ENCODE data around the gene DAB2IP. TPM values are rescaled to one million over a fixed set of nuclear protein-coding genes. Genes with fewer than 3 reads are reported as not detected.

DAB2IP gene
- total RNA-seq, 1 experiment from 2014 or later: 15.2 TPM

DNA sequence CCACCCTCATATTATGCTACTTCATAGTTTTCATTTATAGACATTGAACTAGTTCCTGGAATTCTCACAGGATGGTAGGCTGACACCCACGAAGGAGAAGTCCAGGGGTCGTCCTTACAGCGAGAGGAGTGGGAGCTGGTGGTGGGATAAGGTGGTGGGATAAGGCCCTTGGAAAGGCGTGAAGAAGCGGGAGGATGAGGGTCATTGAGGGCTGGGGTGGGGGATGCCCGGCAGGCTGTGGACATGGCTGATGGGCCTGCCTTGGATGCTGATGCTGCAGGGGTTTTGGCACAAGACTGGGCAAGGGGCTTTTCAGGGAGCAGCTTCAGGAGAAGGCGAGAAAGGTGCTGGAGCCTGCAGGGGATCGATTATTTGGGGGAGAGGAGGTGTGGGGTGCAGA is 9.4 kb downstream of the DAB2IP start:
- Histone ChIP-seq H3K4me2 (ENCODE audit: low read length) (no peak overlapping the region), H3K9ac (ENCODE audit: low read length) (no peak overlapping the region), H4K20me1 (ENCODE audit: low read length) (no peaks in the 10 kb centered on the region), H3K27me3 (ENCODE audit: low read length) (no peaks in the 10 kb centered on the region), H3K9me3 (ENCODE audit: low read length) (no peaks in the 10 kb centered on the region), H3K79me2 (ENCODE audit: low read length) (no peaks in the 10 kb centered on the region), H3F3A (ENCODE audit: low read length, unreplicated experiment) (no peaks in the 10 kb centered on the region), H3K9me2 (replicated peaks; ENCODE audit: low read length) (no peaks in the 10 kb centered on the region), H3K27ac (ENCODE audit: low read length) (no peak overlapping the region), H3K36me3 (ENCODE audit: low read depth, low read length) (no peaks in the 10 kb centered on the region), H3K4me3 (ENCODE audit: low read length) (no peak overlapping the region), H2AFZ (ENCODE audit: low read length) (no peak overlapping the region), H3K4me1 (ENCODE audit: insufficient read depth, low read length) (no peaks in the 10 kb centered on the region)
- ChIA-PET CTCF (no interaction called here), POLR2A (ENCODE audit: unreplicated experiment) (no interaction called here)
- DNase-seq (no peak), ATAC-seq (no peak)
- TF ChIP-seq EZH2 (IDR thresholded peaks at IDR 0.05; ENCODE audit: low read length, unreplicated experiment): no peak
- TF ChIP-seq EZH2phosphoT487 (IDR thresholded peaks at IDR 0.05; ENCODE audit: borderline replicate concordance, low read length): no peak
- no peak for TF ChIP-seq CTCF (conservative IDR thresholded peaks at IDR 0.05; ENCODE audit: low read depth, low read length)
- no TSS peak for BruUV-seq (replicated peaks)
- intact Hi-C loops (cut with micrococcal nuclease): no loop called here

GRCh38 chr9:121661328-121661727 is 9.9 kb downstream of the DAB2IP start:
- Histone ChIP-seq H3F3A (ENCODE audit: low read length, unreplicated experiment) (no peaks in the 10 kb centered on the region), H3K4me2 (ENCODE audit: low read length) (no peak overlapping the region), H3K9ac (ENCODE audit: low read length) (no peak overlapping the region), H3K9me3 (ENCODE audit: low read length) (no peaks in the 10 kb centered on the region), H2AFZ (ENCODE audit: low read length) (no peak overlapping the region), H3K4me3 (ENCODE audit: low read length) (no peak overlapping the region), H3K27ac (ENCODE audit: low read length) (no peak overlapping the region), H4K20me1 (ENCODE audit: low read length) (no peaks in the 10 kb centered on the region), H3K4me1 (ENCODE audit: insufficient read depth, low read length) (no peaks in the 10 kb centered on the region), H3K27me3 (ENCODE audit: low read length) (no peaks in the 10 kb centered on the region), H3K79me2 (ENCODE audit: low read length) (no peaks in the 10 kb centered on the region), H3K9me2 (replicated peaks; ENCODE audit: low read length) (no peaks in the 10 kb centered on the region), H3K36me3 (ENCODE audit: low read depth, low read length) (no peaks in the 10 kb centered on the region)
- no peak for TF ChIP-seq EZH2 (IDR thresholded peaks at IDR 0.05; ENCODE audit: low read length, unreplicated experiment)
- no peak for TF ChIP-seq CTCF (conservative IDR thresholded peaks at IDR 0.05; ENCODE audit: low read depth, low read length)
- TF ChIP-seq EZH2phosphoT487 (IDR thresholded peaks at IDR 0.05; ENCODE audit: borderline replicate concordance, low read length): no peak
- ATAC-seq (no peak), DNase-seq (no peak)
- intact Hi-C loops (cut with micrococcal nuclease): no loop called here
- CTCF ChIA-PET: no interaction called here
- BruUV-seq (replicated peaks): no TSS peak
- POLR2A ChIA-PET (ENCODE audit: unreplicated experiment): no interaction called here

GRCh38 chr9:121662359-121662758 is 10.9 kb downstream of the DAB2IP start:
- Histone ChIP-seq H3K9ac (ENCODE audit: low read length) (no peak overlapping the region), H3K36me3 (ENCODE audit: low read depth, low read length) (no peaks in the 10 kb centered on the region), H3K9me2 (replicated peaks; ENCODE audit: low read length) (no peaks in the 10 kb centered on the region), H3K4me2 (ENCODE audit: low read length) (no peak overlapping the region), H3K4me1 (ENCODE audit: insufficient read depth, low read length) (no peaks in the 10 kb centered on the region), H3K27ac (ENCODE audit: low read length) (no peak overlapping the region), H3K27me3 (ENCODE audit: low read length) (no peaks in the 10 kb centered on the region), H4K20me1 (ENCODE audit: low read length) (no peaks in the 10 kb centered on the region), H3K9me3 (ENCODE audit: low read length) (no peaks in the 10 kb centered on the region), H2AFZ (ENCODE audit: low read length) (no peak overlapping the region), H3F3A (ENCODE audit: low read length, unreplicated experiment) (no peaks in the 10 kb centered on the region), H3K4me3 (ENCODE audit: low read length) (no peak overlapping the region), H3K79me2 (ENCODE audit: low read length) (no peaks in the 10 kb centered on the region)
- ChIA-PET POLR2A (ENCODE audit: unreplicated experiment) (no interaction called here), CTCF (no interaction called here)
- no peak for ATAC-seq
- intact Hi-C loops (cut with micrococcal nuclease): no loop called here
- TF ChIP-seq EZH2phosphoT487 (IDR thresholded peaks at IDR 0.05; ENCODE audit: borderline replicate concordance, low read length): no peak
- no peak for TF ChIP-seq EZH2 (IDR thresholded peaks at IDR 0.05; ENCODE audit: low read length, unreplicated experiment)
- no peak for TF ChIP-seq CTCF (conservative IDR thresholded peaks at IDR 0.05; ENCODE audit: low read depth, low read length)
- BruUV-seq (replicated peaks): no TSS peak
- no peak for DNase-seq

All from PC-3 (cell line).